Endothelial cell (in vitro differentiated cells): ENCODE data around the gene C9orf57. TPM values are rescaled to one million over a fixed set of nuclear protein-coding genes. Genes with fewer than 3 reads are reported as not detected.
"Not testable (repeated sequence)": the region's sequence is repeated elsewhere in the genome, so short reads cannot be mapped to it uniquely, and the experiment has no call there.

ENCODE experiments used
- DNase-seq: peaks from one replicate; pipeline ENCODE4 v3.0.0; 2021; ENCODE audit warnings: low spot score
- H3K27ac Mint-ChIP-seq: one replicate; pipeline ENCODE4 v1.8.0; 2021; ENCODE audit warnings: mixed read lengths, inconsistent platforms; ENCODE audit not compliant: unreplicated experiment
- H3K27me3 Mint-ChIP-seq: one replicate; pipeline ENCODE4 v1.8.0; 2021; ENCODE audit warnings: mild to moderate bottlenecking, moderate library complexity, mixed read lengths, inconsistent platforms; ENCODE audit not compliant: unreplicated experiment
- H3K36me3 Mint-ChIP-seq: one replicate; pipeline ENCODE4 v1.8.0; 2021; ENCODE audit warnings: mild to moderate bottlenecking, low read depth, mixed read lengths, inconsistent platforms; ENCODE audit not compliant: unreplicated experiment
- H3K4me1 Mint-ChIP-seq: one replicate; pipeline ENCODE4 v1.8.0; 2021; ENCODE audit warnings: mild to moderate bottlenecking, mixed read lengths, inconsistent platforms; ENCODE audit not compliant: unreplicated experiment
- H3K4me3 Mint-ChIP-seq: one replicate; pipeline ENCODE4 v1.8.0; 2021; ENCODE audit warnings: mild to moderate bottlenecking, mixed read lengths, inconsistent platforms; ENCODE audit not compliant: unreplicated experiment
- H3K9me3 Mint-ChIP-seq: one replicate; pipeline ENCODE4 v1.8.0; 2021; ENCODE audit warnings: mixed read lengths, inconsistent platforms; ENCODE audit not compliant: unreplicated experiment
- CTCF ChIP-seq: fragments of 200-600 bp; sonication (generic); IDR thresholded peaks from one replicate; pipeline ENCODE4 v1.5.0; 2021; ENCODE audit warnings: antibody characterized with exemption; ENCODE audit not compliant: unreplicated experiment
- long read RNA-seq: library from polyadenylated mRNA; unstranded; transcript quantifications from one replicate; pipeline ENCODE4 v2.0.0, GENCODE V29; 2020; ENCODE audit not compliant: unreplicated experiment
- total RNA-seq: library from RNA; stranded (reverse); fragmentation: NEBNext Ultra II Directional; extraction: Animal tissue kit (Norgen Biotek cat#: 25700); gene quantifications from one replicate; pipeline ENCODE4 v1.2.1, GENCODE V29; 2021; ENCODE audit not compliant: unreplicated experiment

Gene C9orf57, protein sequence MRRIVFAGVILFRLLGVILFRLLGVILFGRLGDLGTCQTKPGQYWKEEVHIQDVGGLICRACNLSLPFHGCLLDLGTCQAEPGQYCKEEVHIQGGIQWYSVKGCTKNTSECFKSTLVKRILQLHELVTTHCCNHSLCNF
- not detected for total RNA-seq
- long read RNA-seq, result 0 reads

DNA sequence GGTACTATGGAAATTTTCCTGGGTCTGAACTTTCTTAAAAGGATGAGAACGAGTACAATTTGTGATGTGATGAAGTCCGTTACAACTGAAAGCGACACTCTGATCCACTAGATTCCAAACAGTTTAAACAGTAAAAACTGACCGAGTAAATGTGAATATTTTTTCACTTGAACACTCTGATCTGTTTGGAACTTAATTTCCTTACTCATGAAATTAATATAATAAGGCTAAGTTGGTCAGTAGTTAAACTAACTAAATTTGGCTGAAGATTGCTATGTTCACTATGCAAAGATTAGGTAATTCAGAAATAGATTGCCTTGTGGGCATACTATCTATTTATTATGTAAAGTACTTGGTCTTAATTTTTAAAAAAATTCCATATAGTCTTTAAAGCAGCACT, at the start of gene C9orf57:
Gene C9orf57 (minus strand): TSS at position 101 of the 400 bp plus-strand sequence. CDS start 1,282 bp downstream, outside the sequence.
- Mint-ChIP-seq H3K27me3 (no peaks in the 10 kb centered on the region), H3K4me1 (no peaks in the 10 kb centered on the region), H3K27ac (no peak within 1 kb of the TSS), H3K36me3 (no peaks in the 10 kb centered on the region), H3K4me3 (no peak within 1 kb of the TSS), H3K9me3 (no peaks in the 10 kb centered on the region)
- TF ChIP-seq CTCF, result no peak
- DNase-seq, result no peak

DNA sequence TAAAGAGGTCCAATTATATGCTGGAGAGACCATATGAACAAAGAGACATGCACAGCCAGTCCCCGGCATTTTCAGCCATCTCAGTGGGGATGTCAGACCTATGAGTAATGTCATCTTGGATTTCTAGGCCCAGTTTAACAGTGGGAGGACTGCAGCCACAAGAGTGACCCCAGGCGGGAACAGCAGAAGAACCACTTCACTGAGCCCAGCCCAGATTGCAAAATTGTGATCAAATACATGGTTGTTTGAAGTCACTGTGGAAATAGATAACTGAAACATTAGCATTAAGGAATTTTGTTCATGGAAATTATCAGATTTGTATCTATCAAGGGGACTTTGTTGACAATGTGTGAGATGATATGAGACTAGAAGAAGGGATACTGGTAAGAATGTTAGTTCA, 42.1 kb upstream of the C9orf57 start:
- no peak for DNase-seq
- no peaks in the 10 kb centered on the region for H3K9me3 Mint-ChIP-seq
- H3K27me3 Mint-ChIP-seq, result peaks cover 1% of the 10 kb centered on the region
- TF ChIP-seq CTCF, result no peak
- H3K36me3 Mint-ChIP-seq, result no peaks in the 10 kb centered on the region
- no peak overlapping the region for H3K4me3 Mint-ChIP-seq
- H3K27ac Mint-ChIP-seq, result no peak overlapping the region
- no peaks in the 10 kb centered on the region for H3K4me1 Mint-ChIP-seq

DNA sequence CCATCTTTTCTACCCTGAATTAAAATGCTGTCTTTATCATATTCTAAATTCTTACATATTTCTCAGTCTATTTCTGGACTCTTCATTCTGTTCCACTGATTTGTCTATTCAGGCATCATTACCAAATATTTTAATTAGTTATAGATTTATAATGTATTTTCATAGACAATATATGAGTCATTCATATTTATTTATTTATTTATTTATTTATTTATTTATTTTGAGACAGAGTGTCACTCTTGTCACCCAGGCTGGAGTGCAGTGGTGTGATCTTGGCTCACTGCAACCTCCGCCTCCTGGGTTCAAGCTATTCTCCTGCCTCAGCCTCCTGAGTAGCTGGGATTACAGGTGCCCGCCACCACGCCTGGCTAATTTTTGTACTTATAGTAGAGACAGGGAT, 35.1 kb upstream of the C9orf57 start:
- H3K4me1 Mint-ChIP-seq, H3K9me3 Mint-ChIP-seq, H3K4me3 Mint-ChIP-seq, H3K36me3 Mint-ChIP-seq, H3K27ac Mint-ChIP-seq, DNase-seq, H3K27me3 Mint-ChIP-seq: not testable (repeated sequence)

DNA sequence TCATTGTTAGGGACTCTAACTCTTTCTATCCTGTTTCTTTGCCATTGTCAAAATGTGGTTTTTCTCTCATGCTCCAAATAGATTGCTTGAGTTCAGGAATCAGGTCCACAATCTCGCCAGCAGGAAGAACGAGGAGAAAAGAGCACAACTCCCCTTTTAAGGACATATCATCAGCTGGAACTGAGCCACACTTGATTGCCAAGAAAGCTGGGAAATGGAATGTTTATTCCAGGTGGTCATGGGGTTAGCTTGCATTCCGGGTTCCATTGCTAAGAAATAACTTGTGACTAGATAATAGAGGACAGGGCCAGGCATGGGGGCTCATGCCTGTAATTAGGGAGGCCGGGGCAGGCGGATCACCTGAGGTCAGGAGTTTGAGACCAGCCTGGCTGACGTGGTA, 32.4 kb upstream of the C9orf57 start:
- no peak overlapping the region for H3K4me3 Mint-ChIP-seq

GRCh38 chr9:72089451-72090130, 29.2 kb upstream of the C9orf57 start:
- Mint-ChIP-seq H3K4me1 (no peaks in the 10 kb centered on the region), H3K9me3 (no peaks in the 10 kb centered on the region), H3K4me3 (no peak overlapping the region), H3K27me3 (peaks cover 2% of the 10 kb centered on the region), H3K27ac (no peak overlapping the region), H3K36me3 (no peaks in the 10 kb centered on the region)
- DNase-seq, result no peak
- TF ChIP-seq CTCF, result no peak

More for the DNA sequence above, 32.4 kb upstream of the C9orf57 start:
- no peaks in the 10 kb centered on the region for H3K9me3 Mint-ChIP-seq
- no peak for TF ChIP-seq CTCF
- no peaks in the 10 kb centered on the region for H3K36me3 Mint-ChIP-seq
- H3K27me3 Mint-ChIP-seq, result no peaks in the 10 kb centered on the region
- H3K4me1 Mint-ChIP-seq, result no peaks in the 10 kb centered on the region
- no peak overlapping the region for H3K27ac Mint-ChIP-seq
- DNase-seq, result no peak
